Endometrial microvascular endothelial cells (primary cell): ENCODE data around the gene STOML1. TPM values are rescaled to one million over a fixed set of nuclear protein-coding genes. Genes with fewer than 3 reads are reported as not detected.
"Not testable (repeated sequence)": the region's sequence is repeated elsewhere in the genome, so short reads cannot be mapped to it uniquely, and the experiment has no call there.

Source experiments
- in situ Hi-C: cut with HindIII; loops from 2 replicates; pipeline ENCODE4 v1.10.0; 2017; ENCODE audit warnings: low sequenced_read_pairs, low pct_unique_long_range_greater_than_20kb; ENCODE audit errors: inconsistent ontology term
- total RNA-seq: library from RNA; depleted of rRNA; stranded (reverse); fragments of >200 nt; gene quantifications from one replicate; pipeline ENCODE4 v1.2.3, GENCODE V29; 2015; ENCODE audit errors: inconsistent ontology term

Gene STOML1
- total RNA-seq, 1 donor from 2014 or later, result 29.1 TPM

- in situ Hi-C loops, result no loop called here
These were observed 2.9 kb downstream of the STOML1 start for GRCh38 chr15:73989001-73989798.

DNA sequence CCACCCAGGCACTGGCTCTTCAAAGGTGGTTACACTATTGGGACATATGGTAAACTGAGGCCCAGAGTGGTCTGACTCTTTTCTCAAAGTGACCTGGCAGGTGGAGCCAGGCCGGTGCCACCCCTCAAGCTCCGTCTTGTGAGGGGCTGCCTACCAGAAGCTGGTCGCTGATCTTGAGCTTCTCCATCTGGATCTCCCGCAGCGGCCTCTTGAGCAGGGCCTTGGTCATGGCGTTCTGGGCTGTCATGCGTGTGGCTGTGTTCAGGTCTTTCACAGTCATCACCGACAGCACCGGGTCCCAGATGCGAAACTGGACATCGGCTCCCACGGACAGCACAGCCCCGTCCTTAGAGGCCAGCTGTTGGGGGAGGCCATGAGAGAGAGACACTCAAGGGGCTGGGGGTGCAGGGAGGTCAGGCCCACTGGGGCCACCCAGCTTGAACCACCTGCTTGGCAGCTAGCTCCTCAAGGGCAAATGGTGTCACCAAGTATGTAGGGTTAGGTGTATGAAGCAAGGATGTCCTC lies 3.6 kb downstream of the STOML1 start:
- in situ Hi-C loops, result no loop called here

DNA sequence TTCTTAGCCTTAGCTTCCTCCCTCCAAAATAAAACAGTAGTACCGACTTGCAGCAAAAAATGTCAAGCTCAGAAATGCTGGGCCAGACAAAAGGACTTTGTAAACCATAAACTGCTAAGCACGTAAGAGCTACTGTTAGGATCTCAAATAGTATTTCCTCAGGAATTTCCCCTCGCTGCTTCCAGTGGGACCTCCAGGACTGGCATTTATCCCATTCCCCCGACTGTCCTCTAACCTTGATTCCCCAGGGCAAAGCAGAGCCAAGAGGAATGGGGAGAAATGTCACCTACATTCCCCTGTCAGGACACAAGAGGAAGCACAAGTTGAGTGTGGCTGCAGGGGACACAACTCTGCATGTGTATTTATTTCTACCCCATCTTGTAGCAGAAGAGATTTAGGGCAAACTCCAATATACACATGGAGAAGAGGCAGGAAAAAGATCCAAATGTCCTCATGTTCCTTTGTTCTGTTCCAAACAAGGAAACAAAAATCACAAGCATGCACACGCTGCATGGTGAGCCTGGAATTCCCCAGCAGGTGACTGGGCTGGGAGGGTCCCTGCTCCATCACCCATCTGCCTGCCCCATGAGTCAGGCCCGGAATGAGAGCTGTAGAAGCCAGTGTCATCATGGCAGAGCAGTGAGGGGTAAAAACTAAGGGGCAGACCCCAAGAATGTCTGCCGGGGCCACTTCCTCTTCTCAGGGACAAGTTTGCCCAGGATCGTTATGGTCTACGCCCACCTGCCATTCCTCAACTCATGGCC lies 4.2 kb downstream of the STOML1 start:
- in situ Hi-C loops, result no loop called here

DNA sequence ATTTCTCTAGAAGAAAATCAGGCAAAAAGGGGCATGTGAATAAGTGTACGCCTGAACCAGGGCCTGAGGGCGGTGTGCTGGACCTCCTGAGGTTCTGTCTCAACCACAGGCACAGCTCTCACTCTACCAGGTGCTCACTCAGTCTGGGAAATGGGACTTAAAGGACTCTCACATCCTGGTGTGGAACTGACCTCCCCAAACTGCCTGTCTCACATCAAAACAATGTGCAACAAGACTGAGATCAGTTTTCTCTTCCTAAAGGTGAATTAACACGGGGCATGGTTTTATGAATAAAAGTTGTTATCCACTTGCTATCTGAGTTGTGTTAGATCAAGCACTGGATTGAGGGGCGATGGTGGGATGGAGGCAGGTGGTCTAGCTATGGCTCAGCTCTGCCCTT lies 4.8 kb downstream of the STOML1 start:
- in situ Hi-C loops, result no loop called here

DNA sequence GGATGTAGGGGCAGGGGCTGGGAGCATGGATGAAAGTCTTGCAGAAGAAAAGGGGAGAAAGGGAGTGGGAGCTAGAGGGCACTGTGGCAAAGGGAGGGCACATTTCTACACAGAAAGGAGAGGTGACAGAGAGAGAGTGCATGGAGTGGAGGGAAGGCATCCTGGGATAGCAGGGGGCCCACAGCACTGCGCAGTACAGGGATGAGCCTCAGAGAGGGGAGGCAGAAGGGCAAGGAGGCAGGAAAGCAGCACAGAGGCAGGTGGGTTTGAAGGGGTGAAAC lies 5.4 kb downstream of the STOML1 start:
- in situ Hi-C loops, result no loop called here

DNA sequence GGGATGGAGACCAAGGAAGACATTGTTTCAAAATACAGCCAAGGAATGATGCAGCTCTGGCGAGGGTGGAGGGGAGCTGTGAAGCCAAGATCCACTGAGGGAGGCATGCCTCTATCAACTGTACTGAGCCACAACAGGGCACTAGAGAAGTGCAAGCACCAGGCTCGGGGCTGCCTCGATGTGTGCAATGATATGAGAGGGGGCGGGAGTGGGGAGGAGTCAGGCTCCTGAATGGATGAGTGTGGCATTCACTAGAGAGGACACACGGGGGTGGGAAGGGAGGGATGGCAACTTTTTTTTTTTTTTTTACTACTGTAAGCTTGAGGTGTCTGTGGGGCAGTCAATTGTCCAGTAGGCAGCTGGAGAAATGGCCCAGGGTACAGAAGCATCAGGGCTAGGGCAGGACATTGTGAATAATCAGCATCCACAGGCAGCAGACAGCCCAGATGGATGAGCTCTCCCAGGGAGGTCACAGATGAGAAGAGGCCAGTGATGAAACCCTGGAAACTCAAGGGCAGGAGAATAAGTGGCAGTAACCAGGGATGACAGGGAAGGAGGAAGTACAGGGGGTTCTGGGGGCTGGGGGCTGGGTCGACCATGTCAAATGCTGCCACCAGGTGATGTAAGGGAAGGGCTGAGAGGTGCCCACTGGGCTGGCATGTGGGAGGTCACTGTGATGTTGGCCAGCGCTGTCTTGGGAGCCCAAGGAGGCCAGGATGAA lies 5.9 kb downstream of the STOML1 start:
- in situ Hi-C loops, result no loop called here

GRCh38 chr15:73985101-73985873 lies 6.8 kb downstream of the STOML1 start:
- in situ Hi-C loops, result no loop called here

- in situ Hi-C loops, result no loop called here
These were observed 7.7 kb downstream of the STOML1 start for GRCh38 chr15:73984208-73984979.

- in situ Hi-C loops, result no loop called here
These were observed 8.3 kb downstream of the STOML1 start for GRCh38 chr15:73983773-73984172.

DNA sequence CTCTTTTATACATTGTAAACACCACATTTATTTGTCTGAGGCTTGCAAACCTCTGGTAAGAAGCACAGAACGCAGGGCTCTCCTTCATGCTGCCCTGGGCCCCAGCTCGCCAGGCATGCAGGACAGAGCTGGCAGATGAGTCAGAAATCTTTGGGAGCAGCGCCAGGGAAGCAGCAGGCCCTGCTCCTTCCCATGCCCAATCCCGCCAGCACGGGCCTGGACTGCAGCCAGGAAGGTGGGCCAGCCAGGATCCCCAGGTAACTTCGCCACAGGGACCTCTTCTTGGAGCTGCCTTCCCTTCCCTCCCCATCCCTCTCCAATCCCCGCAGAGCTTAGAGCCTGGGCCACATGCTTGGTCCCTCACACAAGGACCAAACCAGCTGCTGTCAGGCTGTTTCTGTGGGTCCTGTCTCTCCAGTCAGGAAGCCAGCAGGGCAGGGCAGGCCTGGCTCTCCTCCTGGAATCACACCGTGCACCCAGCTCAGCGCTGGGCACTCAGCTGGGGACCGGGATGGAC lies 8.8 kb downstream of the STOML1 start:
- in situ Hi-C loops, result no loop called here

DNA sequence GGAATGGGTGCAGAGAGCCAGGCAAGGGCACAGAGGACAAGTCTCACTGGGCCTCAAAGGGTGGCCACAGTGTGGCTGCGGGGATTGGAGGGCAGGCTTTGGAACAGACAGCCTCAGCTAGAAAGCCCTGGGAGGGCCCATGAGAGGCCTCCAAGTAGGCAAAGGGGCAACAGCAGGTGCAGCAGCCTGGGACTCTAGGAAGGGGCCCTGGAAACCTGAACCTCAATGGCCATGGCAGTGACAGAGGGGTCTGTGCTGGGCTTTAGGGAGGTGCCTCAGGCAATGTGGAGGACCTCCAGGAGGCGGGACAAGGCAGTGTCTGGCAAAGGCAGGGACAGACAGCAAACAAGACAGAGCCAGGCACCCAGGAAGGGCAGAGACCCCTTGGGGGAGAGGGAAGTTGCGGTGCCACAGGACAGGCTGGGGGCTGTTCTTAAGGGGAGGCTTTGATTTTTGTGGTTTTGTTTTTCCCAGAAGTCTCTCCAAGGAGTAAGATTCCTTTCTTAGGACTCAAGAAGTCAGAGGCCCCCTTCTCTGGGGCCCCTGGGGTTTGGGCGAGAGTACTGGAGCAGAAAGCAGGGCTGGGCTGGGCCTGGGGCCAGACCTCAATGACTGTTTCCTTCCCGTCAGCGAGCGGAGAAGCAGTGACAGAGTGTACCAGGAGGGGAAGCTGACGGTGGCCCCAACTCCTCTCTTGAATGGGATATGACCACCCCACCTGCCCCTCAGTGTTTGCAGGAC lies 9.7 kb downstream of the STOML1 start:
- in situ Hi-C loops, result no loop called here

DNA sequence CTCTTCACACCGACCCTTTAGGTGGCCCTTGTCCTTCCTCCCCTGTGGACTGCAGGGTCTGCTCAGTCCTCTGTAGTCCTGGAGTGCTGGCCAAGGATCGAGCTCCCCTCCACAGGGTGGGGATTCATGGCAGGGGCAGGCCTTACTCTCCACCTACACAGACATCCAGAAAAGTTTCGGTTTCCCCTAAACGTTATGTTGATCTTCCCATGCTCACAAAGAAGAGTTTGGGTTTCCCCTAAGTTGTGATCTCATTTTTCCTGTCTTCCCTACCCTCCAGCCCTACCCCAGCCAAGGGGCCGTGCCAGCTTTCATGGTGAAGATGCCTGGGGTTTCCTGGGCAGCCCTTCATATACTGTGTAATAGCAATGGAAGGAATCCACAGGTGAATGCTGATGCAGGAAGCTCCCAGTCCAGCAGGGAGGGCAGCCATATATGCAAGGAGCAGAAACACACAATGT lies 10.3 kb downstream of the STOML1 start:
- in situ Hi-C loops, result no loop called here

GRCh38 chr15:73979636-73980035 lies 12.5 kb downstream of the STOML1 start:
- in situ Hi-C loops, result no loop called here

DNA sequence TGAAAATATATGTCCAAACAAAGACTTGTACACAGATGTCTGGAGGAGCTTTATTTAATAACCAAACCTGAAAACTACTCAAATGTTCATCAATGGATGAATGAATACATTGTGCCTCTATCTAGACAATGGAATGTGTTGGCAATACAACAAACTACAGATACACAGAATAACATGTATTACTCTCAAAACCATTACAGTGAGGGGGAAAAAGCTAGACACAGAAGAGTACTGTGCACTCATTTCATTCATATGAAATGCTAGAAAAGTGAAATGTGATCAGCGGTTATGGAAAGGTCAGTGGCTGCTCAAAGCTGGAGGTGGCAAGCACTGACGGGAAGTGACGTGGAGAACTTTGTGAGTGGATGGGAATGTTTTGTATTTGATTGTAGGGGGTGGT lies 13.2 kb downstream of the STOML1 start:
- in situ Hi-C loops, result no loop called here

GRCh38 chr15:73975440-73976125 lies 16.5 kb downstream of the STOML1 start:
- in situ Hi-C loops, result not testable (repeated sequence)

- in situ Hi-C loops, result not testable (repeated sequence)
These were observed 18.4 kb downstream of the STOML1 start for GRCh38 chr15:73973683-73974200.
